Measurements from ENCODE around the gene IFT20. TPM values are rescaled to one million over a fixed set of nuclear protein-coding genes. Genes with fewer than 3 reads are reported as not detected.

Gene IFT20
- total and polyA plus RNA-seq, 2 donors (not counting 1 experiment from before 2014, with no cell fraction given) = 51.4 to 53.7 TPM

DNA sequence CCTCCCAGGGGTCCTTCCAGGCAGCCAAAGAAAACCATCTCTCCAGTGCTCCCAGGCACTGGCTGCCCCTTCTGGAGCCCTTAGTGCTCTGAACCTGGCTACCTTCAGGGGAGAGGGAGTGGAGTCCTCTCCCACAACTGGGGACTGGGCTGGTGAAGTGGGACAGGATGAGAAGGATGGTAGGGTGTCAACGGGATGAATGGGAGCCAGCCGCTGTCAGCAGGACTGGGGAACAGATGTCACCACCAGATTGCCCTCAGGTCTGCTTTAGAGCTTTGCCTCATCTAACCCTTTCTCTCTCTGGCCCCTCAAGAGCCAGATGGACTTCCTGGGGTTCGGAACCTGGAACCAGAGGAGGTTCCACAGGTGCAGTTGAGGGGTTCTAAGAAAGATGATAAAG is 30.2 kb upstream of the IFT20 start:
- Histone ChIP-seq H3K36me3 (ENCODE audit: control insufficient read depth, insufficient read depth, low read length) (peaks cover 2% of the 10 kb centered on the region), H3K9me3 (ENCODE audit: control insufficient read depth, insufficient read depth, low read depth, low read length) (no peaks in the 10 kb centered on the region), H3K9ac (ENCODE audit: insufficient read depth, low read length) (no peak overlapping the region), H2AFZ (ENCODE audit: low read length) (no peak overlapping the region), H3K27me3 (ENCODE audit: control insufficient read depth, insufficient read depth, low read length) (no peaks in the 10 kb centered on the region), H3K27ac (ENCODE audit: insufficient read depth, low read length) (no peak overlapping the region), H3K4me3 (replicated peaks in 1 of 4; ENCODE audit: control extremely low read depth in 1 of 4, insufficient read depth in 1 of 4, low read depth in 3 of 4, low read length in 4 of 4) (no peak overlapping the region), H3K4me2 (ENCODE audit: extremely low read depth, insufficient read depth, low read length) (no peak overlapping the region), H4K20me1 (ENCODE audit: control insufficient read depth, extremely low read depth, insufficient read depth, low read length) (no peaks in the 10 kb centered on the region), H3K79me2 (ENCODE audit: control insufficient read depth, insufficient read depth, low read length) (no peaks in the 10 kb centered on the region), H3K4me1 (ENCODE audit: control insufficient read depth, extremely low read depth, insufficient read depth, low read length) (no peaks in the 10 kb centered on the region)
- no peak for TF ChIP-seq EZH2 (IDR thresholded peaks at IDR 0.05; ENCODE audit: low read length, missing control alignments)
- TF ChIP-seq, protein P1, sequence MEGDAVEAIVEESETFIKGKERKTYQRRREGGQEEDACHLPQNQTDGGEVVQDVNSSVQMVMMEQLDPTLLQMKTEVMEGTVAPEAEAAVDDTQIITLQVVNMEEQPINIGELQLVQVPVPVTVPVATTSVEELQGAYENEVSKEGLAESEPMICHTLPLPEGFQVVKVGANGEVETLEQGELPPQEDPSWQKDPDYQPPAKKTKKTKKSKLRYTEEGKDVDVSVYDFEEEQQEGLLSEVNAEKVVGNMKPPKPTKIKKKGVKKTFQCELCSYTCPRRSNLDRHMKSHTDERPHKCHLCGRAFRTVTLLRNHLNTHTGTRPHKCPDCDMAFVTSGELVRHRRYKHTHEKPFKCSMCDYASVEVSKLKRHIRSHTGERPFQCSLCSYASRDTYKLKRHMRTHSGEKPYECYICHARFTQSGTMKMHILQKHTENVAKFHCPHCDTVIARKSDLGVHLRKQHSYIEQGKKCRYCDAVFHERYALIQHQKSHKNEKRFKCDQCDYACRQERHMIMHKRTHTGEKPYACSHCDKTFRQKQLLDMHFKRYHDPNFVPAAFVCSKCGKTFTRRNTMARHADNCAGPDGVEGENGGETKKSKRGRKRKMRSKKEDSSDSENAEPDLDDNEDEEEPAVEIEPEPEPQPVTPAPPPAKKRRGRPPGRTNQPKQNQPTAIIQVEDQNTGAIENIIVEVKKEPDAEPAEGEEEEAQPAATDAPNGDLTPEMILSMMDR (conservative IDR thresholded peaks at IDR 0.05 in 1 of 2, IDR thresholded peaks at IDR 0.05 in 1 of 2; ENCODE audit: low read depth in 1 of 2, low read length in 2 of 2) = no peak
- DNase-seq (ENCODE audit: low read depth in 2 of 2) = no peak

DNA sequence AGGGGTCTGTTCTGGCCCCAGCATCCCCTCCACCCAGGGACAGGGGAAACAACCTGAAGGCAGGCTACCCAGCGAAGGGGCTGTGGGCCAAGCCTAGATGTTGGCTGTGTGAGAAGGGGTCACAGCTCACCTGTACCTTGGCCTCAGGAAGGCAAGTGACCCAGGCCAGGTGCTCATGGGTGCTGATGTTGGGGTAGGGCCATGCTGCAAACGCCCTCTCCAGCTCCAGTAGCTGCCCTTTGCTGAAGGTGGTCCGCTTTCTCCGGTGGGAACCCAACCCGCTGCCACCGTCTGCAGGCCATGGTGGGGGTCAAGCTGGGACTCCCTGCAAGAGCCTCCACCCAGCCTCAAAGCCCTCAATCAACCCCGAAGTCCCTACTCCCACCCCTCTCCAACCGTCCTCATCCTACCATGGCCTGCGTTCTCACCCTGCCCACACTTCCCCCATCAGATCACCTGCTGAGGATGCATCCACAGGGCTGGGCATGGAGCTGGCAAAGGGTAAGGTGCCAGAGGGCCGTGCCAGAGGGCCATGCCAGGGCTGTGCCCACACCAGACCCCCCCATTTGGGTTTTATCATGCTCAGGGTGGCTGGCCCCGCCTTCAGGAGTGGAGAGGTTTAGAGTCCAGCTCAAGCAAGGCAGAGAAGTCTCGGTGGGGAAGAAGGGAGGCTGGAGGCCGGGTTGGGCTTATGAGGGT is 29.5 kb upstream of the IFT20 start, which contains the start of gene SEBOX:
SEBOX (minus strand) TSS at position 535 of the 699 bp plus-strand sequence; CDS start at position 487, 48 bp downstream.
- H3K79me2 ChIP-seq (ENCODE audit: control insufficient read depth, insufficient read depth, low read length) = no peaks in the 10 kb centered on the region
- H2AFZ ChIP-seq (ENCODE audit: low read length) = no peak within 1 kb of the TSS
- no peaks in the 10 kb centered on the region for H3K4me1 ChIP-seq (ENCODE audit: control insufficient read depth, extremely low read depth, insufficient read depth, low read length)
- no peak within 1 kb of the TSS for H3K9ac ChIP-seq (ENCODE audit: insufficient read depth, low read length)
- H3K27ac ChIP-seq (ENCODE audit: insufficient read depth, low read length) = no peak within 1 kb of the TSS
- H3K9me3 ChIP-seq (ENCODE audit: control insufficient read depth, insufficient read depth, low read depth, low read length) = no peaks in the 10 kb centered on the region
- no peaks in the 10 kb centered on the region for H4K20me1 ChIP-seq (ENCODE audit: control insufficient read depth, extremely low read depth, insufficient read depth, low read length)
- DNase-seq (ENCODE audit: low read depth in 2 of 2) = no peak
- no peak within 1 kb of the TSS for H3K4me3 ChIP-seq (replicated peaks in 1 of 4; ENCODE audit: control extremely low read depth in 1 of 4, insufficient read depth in 1 of 4, low read depth in 3 of 4, low read length in 4 of 4)
- no peaks in the 10 kb centered on the region for H3K27me3 ChIP-seq (ENCODE audit: control insufficient read depth, insufficient read depth, low read length)
- H3K36me3 ChIP-seq (ENCODE audit: control insufficient read depth, insufficient read depth, low read length) = peaks cover 2% of the 10 kb centered on the region
- TF ChIP-seq EZH2 (IDR thresholded peaks at IDR 0.05; ENCODE audit: low read length, missing control alignments) = no peak
- TF ChIP-seq, protein P1 (conservative IDR thresholded peaks at IDR 0.05 in 1 of 2, IDR thresholded peaks at IDR 0.05 in 1 of 2; ENCODE audit: low read depth in 1 of 2, low read length in 2 of 2) = no peak
- H3K4me2 ChIP-seq (ENCODE audit: extremely low read depth, insufficient read depth, low read length) = no peak within 1 kb of the TSS

DNA sequence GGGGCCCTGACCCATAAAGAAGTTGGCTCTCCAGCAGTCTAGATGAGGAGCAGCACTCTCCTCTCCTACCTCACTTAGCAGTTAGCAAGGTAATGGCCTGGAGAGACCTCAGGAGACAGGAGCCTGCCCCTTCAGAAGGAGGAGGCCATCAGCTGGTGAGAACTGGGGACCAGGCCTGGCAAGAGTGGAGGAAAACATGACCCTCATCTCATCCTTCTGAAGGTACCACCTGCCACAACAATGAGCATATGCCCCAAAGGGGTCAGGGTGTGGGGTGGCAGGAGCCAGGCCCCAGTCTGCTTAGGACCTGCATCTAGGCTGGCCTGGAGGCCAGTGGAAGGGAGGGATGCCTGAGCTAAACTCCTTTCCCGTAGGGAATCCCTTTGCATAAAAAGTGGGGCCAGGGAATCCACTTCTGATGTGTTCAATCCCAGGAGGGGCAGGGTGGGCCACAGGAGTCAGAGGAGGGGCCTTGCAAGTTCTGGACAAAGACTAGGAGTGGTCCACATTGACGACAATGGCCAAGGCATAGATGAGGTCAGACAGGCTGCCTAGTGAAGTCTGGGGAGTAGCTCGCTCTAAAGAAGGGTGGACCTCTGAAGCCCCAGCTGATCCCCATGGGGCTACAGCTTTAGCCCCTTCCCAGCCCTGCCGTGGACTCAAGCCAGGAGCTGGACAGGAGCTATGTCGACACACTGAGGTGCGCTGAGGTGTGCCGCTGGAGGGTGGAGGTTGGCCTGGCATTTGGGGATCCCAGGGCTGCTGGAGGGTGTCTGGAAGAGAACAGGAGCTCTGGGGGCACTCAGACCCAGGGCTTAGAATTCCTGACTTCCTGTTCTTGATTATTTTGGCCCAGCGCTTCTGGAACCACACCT is 28.7 kb upstream of the IFT20 start:
- no peaks in the 10 kb centered on the region for H3K79me2 ChIP-seq (ENCODE audit: control insufficient read depth, insufficient read depth, low read length)

More for the DNA sequence above, 28.7 kb upstream of the IFT20 start:
- H3K9ac ChIP-seq (ENCODE audit: insufficient read depth, low read length) = no peak overlapping the region
- H3K4me1 ChIP-seq (ENCODE audit: control insufficient read depth, extremely low read depth, insufficient read depth, low read length) = no peaks in the 10 kb centered on the region
- no peaks in the 10 kb centered on the region for H3K9me3 ChIP-seq (ENCODE audit: control insufficient read depth, insufficient read depth, low read depth, low read length)
- no peak overlapping the region for H3K27ac ChIP-seq (ENCODE audit: insufficient read depth, low read length)
- no peak for DNase-seq (ENCODE audit: low read depth in 2 of 2)
- no peak overlapping the region for H3K4me3 ChIP-seq (replicated peaks in 1 of 4; ENCODE audit: control extremely low read depth in 1 of 4, insufficient read depth in 1 of 4, low read depth in 3 of 4, low read length in 4 of 4)
- H3K4me2 ChIP-seq (ENCODE audit: extremely low read depth, insufficient read depth, low read length) = no peak overlapping the region
- H3K36me3 ChIP-seq (ENCODE audit: control insufficient read depth, insufficient read depth, low read length) = peaks cover 4% of the 10 kb centered on the region
- no peaks in the 10 kb centered on the region for H4K20me1 ChIP-seq (ENCODE audit: control insufficient read depth, extremely low read depth, insufficient read depth, low read length)
- TF ChIP-seq, protein P1 (conservative IDR thresholded peaks at IDR 0.05 in 1 of 2, IDR thresholded peaks at IDR 0.05 in 1 of 2; ENCODE audit: low read depth in 1 of 2, low read length in 2 of 2) = no peak
- TF ChIP-seq EZH2 (IDR thresholded peaks at IDR 0.05; ENCODE audit: low read length, missing control alignments) = no peak
- H3K27me3 ChIP-seq (ENCODE audit: control insufficient read depth, insufficient read depth, low read length) = no peaks in the 10 kb centered on the region
- H2AFZ ChIP-seq (ENCODE audit: low read length) = no peak overlapping the region

Data from fibroblast of lung (primary cell).